ENCODE results near the gene LOXL3.

LOXL3 gene

GRCh38 chr2:74552914-74553811 lies 579 bp downstream of the LOXL3 start:
- in situ Hi-C loops (cut with MboI; ENCODE audit: low sequenced_read_pairs) = no loop called here

GRCh38 chr2:74551942-74552913 lies 1.5 kb downstream of the LOXL3 start:
- in situ Hi-C loops (cut with MboI; ENCODE audit: low sequenced_read_pairs) = no loop called here

- in situ Hi-C loops (cut with MboI; ENCODE audit: low sequenced_read_pairs) = no loop called here
These were observed 2.2 kb downstream of the LOXL3 start for GRCh38 chr2:74551530-74551929.

GRCh38 chr2:74550231-74550630 lies 3.5 kb downstream of the LOXL3 start:
- in situ Hi-C loops (cut with MboI; ENCODE audit: low sequenced_read_pairs) = no loop called here

GRCh38 chr2:74548900-74549826 lies 4.6 kb downstream of the LOXL3 start:
- in situ Hi-C loops (cut with MboI; ENCODE audit: low sequenced_read_pairs) = no loop called here

- in situ Hi-C loops (cut with MboI; ENCODE audit: low sequenced_read_pairs) = no loop called here
These were observed 5.3 kb downstream of the LOXL3 start for GRCh38 chr2:74548285-74548899.

GRCh38 chr2:74546004-74546403 lies 7.7 kb downstream of the LOXL3 start:
- in situ Hi-C loops (cut with MboI; ENCODE audit: low sequenced_read_pairs) = no loop called here

- in situ Hi-C loops (cut with MboI; ENCODE audit: low sequenced_read_pairs) = no loop called here
These were observed 9.1 kb downstream of the LOXL3 start for GRCh38 chr2:74544634-74545033.

GRCh38 chr2:74542978-74543377 lies 10.8 kb downstream of the LOXL3 start:
- in situ Hi-C loops (cut with MboI; ENCODE audit: low sequenced_read_pairs) = no loop called here

- in situ Hi-C loops (cut with MboI; ENCODE audit: low sequenced_read_pairs) = no loop called here
These were observed 13.5 kb downstream of the LOXL3 start for GRCh38 chr2:74540291-74540690.

GRCh38 chr2:74538881-74539339 lies 14.8 kb downstream of the LOXL3 start:
- in situ Hi-C loops (cut with MboI; ENCODE audit: low sequenced_read_pairs) = no loop called here

GRCh38 chr2:74537140-74537539 lies 16.6 kb downstream of the LOXL3 start:
- in situ Hi-C loops (cut with MboI; ENCODE audit: low sequenced_read_pairs) = no loop called here

GRCh38 chr2:74536166-74536950 lies 17.4 kb downstream of the LOXL3 start:
- in situ Hi-C loops (cut with MboI; ENCODE audit: low sequenced_read_pairs) = no loop called here

GRCh38 chr2:74535440-74535965 lies 18.2 kb downstream of the LOXL3 start:
- in situ Hi-C loops (cut with MboI; ENCODE audit: low sequenced_read_pairs) = no loop called here

- in situ Hi-C loops (cut with MboI; ENCODE audit: low sequenced_read_pairs) = no loop called here
These were observed 19.3 kb downstream of the LOXL3 start for GRCh38 chr2:74534411-74534810.

- in situ Hi-C loops (cut with MboI; ENCODE audit: low sequenced_read_pairs) = no loop called here
These were observed 20.3 kb downstream of the LOXL3 start for GRCh38 chr2:74533464-74533863.

GRCh38 chr2:74532222-74532621 lies 21.5 kb downstream of the LOXL3 start:
- in situ Hi-C loops (cut with MboI; ENCODE audit: low sequenced_read_pairs) = no loop called here

- in situ Hi-C loops (cut with MboI; ENCODE audit: low sequenced_read_pairs) = no loop called here
These were observed 22.1 kb downstream of the LOXL3 start for GRCh38 chr2:74531666-74532065.

All from HL-60/S4 treated with retinoic acid at 250 ng/mL for 4 days and 3 days (cell line).